GM12872 (cell line): ENCODE results near the gene RPS15.

Experiments used
- CTCF ChIP-seq: IDR thresholded peaks from 3 replicates; pipeline ENCODE4 v1.5.1; 2011; ENCODE audit warnings: low read depth, mild to moderate bottlenecking, low read length, moderate library complexity; ENCODE audit not compliant: insufficient read depth

RPS15 gene

GRCh38 chr19:1473085-1473851 lies 35.1 kb downstream of the RPS15 start:
- no peak for TF ChIP-seq CTCF

GRCh38 chr19:1474011-1474764 lies 36.0 kb downstream of the RPS15 start:
- TF ChIP-seq CTCF: no peak

GRCh38 chr19:1474765-1475351 lies 36.7 kb downstream of the RPS15 start:
- no peak for TF ChIP-seq CTCF

- TF ChIP-seq CTCF: no peak
Observed at GRCh38 chr19:1475751-1476437, 37.7 kb downstream of the RPS15 start.

DNA sequence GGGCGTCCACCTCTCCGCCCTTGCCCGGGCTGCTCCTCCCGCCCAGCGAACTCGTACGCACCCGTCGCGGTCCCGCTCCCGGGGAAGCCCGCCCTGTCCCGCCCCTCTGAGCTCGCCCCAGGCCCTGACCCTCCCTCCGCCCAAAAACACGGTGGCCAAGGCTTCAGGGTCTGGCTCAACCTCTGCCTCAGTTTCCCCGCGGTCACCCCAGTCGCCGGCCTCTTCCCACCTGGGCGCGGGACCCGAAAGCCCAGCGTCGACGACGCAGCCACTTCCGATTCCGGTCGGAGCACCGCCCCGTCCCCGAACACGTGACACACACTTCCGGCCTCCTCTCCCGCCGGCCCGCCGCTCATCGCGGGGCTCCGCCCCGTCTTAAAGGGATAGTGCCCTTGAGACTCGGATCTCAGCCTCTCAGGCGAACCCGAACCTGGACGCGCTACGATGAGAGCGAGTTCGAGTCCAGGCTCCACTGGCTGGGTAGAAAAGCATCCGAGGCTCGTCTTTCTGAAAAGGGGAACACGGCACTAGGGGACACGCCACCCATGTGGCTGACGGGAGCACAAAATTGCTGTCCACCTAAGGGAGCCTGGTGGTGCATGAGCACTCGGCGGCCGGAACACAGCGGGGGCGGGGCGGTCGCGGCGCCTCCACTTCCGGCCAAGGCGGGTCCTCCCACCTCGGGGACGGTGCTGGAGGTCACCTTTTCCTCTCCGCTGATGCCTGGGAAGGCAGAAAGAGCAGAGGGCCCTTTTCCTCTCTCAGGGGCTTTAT lies 40.9 kb downstream of the RPS15 start, which contains the start of gene C19orf25:
Gene C19orf25, minus strand, starts transcription at position 282 of the 774 bp plus-strand sequence. CDS start 312 bp downstream, outside the sequence.
- TF ChIP-seq CTCF: no peak

DNA sequence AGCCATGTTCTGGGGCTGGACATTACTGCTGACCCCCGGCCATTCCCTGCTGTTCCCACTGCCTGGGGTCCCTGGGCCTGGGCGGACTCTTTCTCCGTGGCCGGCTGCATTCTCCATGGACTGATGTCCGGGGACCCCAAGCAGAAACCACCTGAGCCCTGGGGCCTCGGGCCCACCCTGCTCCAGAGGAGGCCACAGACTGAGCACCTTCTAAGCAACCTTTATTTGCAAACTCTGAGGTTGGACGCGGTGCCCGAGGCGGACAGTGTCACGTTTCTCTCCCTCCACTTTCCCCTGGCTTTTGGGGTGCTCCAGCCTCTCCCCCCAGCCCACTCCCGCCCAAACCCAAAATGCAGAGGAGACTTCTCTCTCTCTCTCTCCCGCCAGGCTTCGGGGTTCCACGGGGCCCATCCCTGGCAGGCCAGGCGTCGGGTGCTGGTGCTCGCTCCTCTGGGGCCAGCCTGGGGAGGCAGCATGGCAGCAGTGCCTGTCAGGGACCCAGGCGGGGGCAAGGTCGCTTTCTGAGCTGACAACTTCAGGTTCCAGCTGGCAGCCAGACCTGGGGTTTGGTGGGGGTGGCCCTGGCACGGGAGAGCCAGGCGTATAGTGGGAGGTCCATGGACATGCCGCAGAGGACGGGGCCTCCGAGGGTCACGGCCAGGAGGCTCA lies 43.2 kb downstream of the RPS15 start:
- TF ChIP-seq CTCF: no peak
